Activated T-cell treated with anti-CD3 and anti-CD28 coated beads, Interleukin-2, amount 50 U/mL, for 72 hours (primary cell): ENCODE measurements around the gene C11orf52. TPM values are rescaled to one million over a fixed set of nuclear protein-coding genes. Genes with fewer than 3 reads are reported as not detected.

Source experiments
- total RNA-seq, 2 donors: library from RNA; stranded (reverse); gene quantifications; one replicate each; pipeline ENCODE4 v1.2.3, GENCODE V29; 2022

Gene C11orf52
- total RNA-seq, 2 donors from 2014 or later: not detected

Other genes starting within 250 kb of the C11orf52 start
- 10 to 100 TPM; 29.6 to 34.7 TPM for gene PPP2R1B, start 152.5 kb upstream of the C11orf52 start, total RNA-seq
- 10 to 100 TPM; 46.1 to 52.5 TPM for gene ALG9, start 47.3 kb upstream of the C11orf52 start, total RNA-seq
- 1 to 10 TPM; 2.8 to 4.9 TPM for gene FDXACB1, start 39.7 kb upstream of the C11orf52 start, total RNA-seq
- 10 to 100 TPM; 24.9 to 32.6 TPM for gene CFAP68, start 39.4 kb upstream of the C11orf52 start, total RNA-seq
- gene CRYAB, start 7.1 kb upstream of the C11orf52 start, total RNA-seq: not detected
- gene HSPB2, start 6.2 kb upstream of the C11orf52 start, total RNA-seq: under 1 TPM in 1 of 2 donors, not detected in 1; 0.19 TPM
- gene DIXDC1, start 18.4 kb downstream of the C11orf52 start, total RNA-seq: 10 to 100 TPM; 14.8 to 24.7 TPM
- gene DLAT, start 106.5 kb downstream of the C11orf52 start, total RNA-seq: 10 to 100 TPM; 27.2 to 31.6 TPM
- under 1 TPM; 0.36 to 0.39 TPM for gene PIH1D2, start 155.1 kb downstream of the C11orf52 start, total RNA-seq
- gene NKAPD1, start 155.4 kb downstream of the C11orf52 start, total RNA-seq: 10 to 100 TPM; 23.7 to 28.7 TPM
- 10 to 100 TPM; 24.2 to 34.1 TPM for gene TIMM8B, start 167.8 kb downstream of the C11orf52 start, total RNA-seq
- 100 to 1,000 TPM in 1 of 2 donors, 10 to 100 TPM in 1; 96.9 to 135 TPM for gene SDHD, start 168.0 kb downstream of the C11orf52 start, total RNA-seq
- gene IL18, start 245.2 kb downstream of the C11orf52 start, total RNA-seq: under 1 TPM in 1 of 2 donors, not detected in 1; 0.35 TPM
- under 1 TPM in 1 of 2 donors, not detected in 1; 0.32 TPM for gene TEX12, start 248.5 kb downstream of the C11orf52 start, total RNA-seq